Neural cell (in vitro differentiated cells): ENCODE measurements around the gene RUNDC3A. TPM values are rescaled to one million over a fixed set of nuclear protein-coding genes. Genes with fewer than 3 reads are reported as not detected.

Source experiments
- H2AFZ ChIP-seq: fragments of 200-600, 300-800 bp; sonication (generic), shearing (Covaris generic); 2 replicates; pipeline ENCODE4 v1.6.0; 2014; ENCODE audit warnings: low read depth, mild to moderate bottlenecking, antibody characterized with exemption, low read length, moderate library complexity
- H3F3A ChIP-seq: fragments of 200-600 bp; shearing (Covaris generic); 2 replicates; pipeline ENCODE4 v1.6.1; 2016; ENCODE audit warnings: mild to moderate bottlenecking, moderate library complexity, mixed read lengths, antibody characterized with exemption, low read length; ENCODE audit not compliant: insufficient read depth, poor library complexity, severe bottlenecking
- H3K27ac ChIP-seq: fragments of 200-600, 300-800 bp; sonication (generic), shearing (Covaris generic); 2 replicates; pipeline ENCODE4 v1.5.1; 2014; ENCODE audit warnings: mild to moderate bottlenecking, low read length, moderate library complexity
- H3K27me3 ChIP-seq: fragments of 300-800, 200-600 bp; sonication (generic), shearing (Covaris generic); 2 replicates; pipeline ENCODE4 v1.6.0; 2014; ENCODE audit warnings: mild to moderate bottlenecking, low read depth, low read length, moderate library complexity; ENCODE audit not compliant: insufficient read depth
- H3K36me3 ChIP-seq: fragments of 300-800, 200-600 bp; sonication (generic), shearing (Covaris generic); 2 replicates; pipeline ENCODE4 v1.5.1; 2014; ENCODE audit warnings: mild to moderate bottlenecking, antibody characterized with exemption, low read length, moderate library complexity; ENCODE audit not compliant: insufficient read depth
- H3K4me2 ChIP-seq: fragments of 300-800, 200-600 bp; sonication (generic), shearing (Covaris generic); 2 replicates; pipeline ENCODE4 v1.6.0; 2014; ENCODE audit warnings: mild to moderate bottlenecking, low read length
- H3K4me3 ChIP-seq: fragments of 300-800, 200-600 bp; sonication (generic), shearing (Covaris generic); 2 replicates; pipeline ENCODE4 v1.5.1; 2014; ENCODE audit warnings: mild to moderate bottlenecking, low read length, moderate library complexity
- H3K79me2 ChIP-seq: fragments of 200-600 bp; shearing (Covaris generic); replicated peaks from 2 replicates; pipeline ENCODE4 v1.6.0; 2014; ENCODE audit warnings: mild to moderate bottlenecking, low read length, moderate library complexity; ENCODE audit not compliant: insufficient read depth
- H3K9ac ChIP-seq: fragments of 300-800, 200-600 bp; sonication (generic), shearing (Covaris generic); 2 replicates; pipeline ENCODE4 v1.6.1; 2016; ENCODE audit warnings: mild to moderate bottlenecking, low read length, mixed read lengths
- H3K9me2 ChIP-seq: fragments of 200-600 bp; shearing (Covaris generic); 2 replicates; pipeline ENCODE4 v1.6.1; 2016; ENCODE audit warnings: mild to moderate bottlenecking, low read length, mixed read lengths; ENCODE audit not compliant: insufficient read depth
- H3K9me3 ChIP-seq: fragments of 200-600, 300-800 bp; sonication (generic), shearing (Covaris generic); 2 replicates; pipeline ENCODE4 v1.6.1; 2016; ENCODE audit warnings: mild to moderate bottlenecking, mixed run types, low read length, moderate library complexity, mixed read lengths
- H4K20me1 ChIP-seq: fragments of 200-600 bp; shearing (Covaris generic); 2 replicates; pipeline ENCODE4 v1.6.1; 2016; ENCODE audit warnings: mild to moderate bottlenecking, mixed run types; ENCODE audit not compliant: insufficient read depth
- EP300 ChIP-seq: fragments of 450-650 bp; conservative IDR thresholded peaks from 2 replicates; pipeline ENCODE4 v1.6.1; 2014; ENCODE audit warnings: antibody characterized with exemption, mild to moderate bottlenecking, moderate library complexity; ENCODE audit not compliant: poor library complexity, severe bottlenecking
- EZH2 ChIP-seq: fragments of 200-600, 300-800 bp; shearing (Covaris generic), sonication (generic); IDR thresholded peaks from 2 replicates; pipeline ENCODE4 v1.6.1; 2014; ENCODE audit warnings: antibody characterized with exemption, low read length, borderline replicate concordance, mild to moderate bottlenecking; ENCODE audit not compliant: insufficient read depth, poor library complexity, severe bottlenecking
- MXI1 ChIP-seq: fragments of 450-650 bp; conservative IDR thresholded peaks from 2 replicates; pipeline ENCODE4 v1.6.1; 2014; ENCODE audit warnings: antibody characterized with exemption, mild to moderate bottlenecking; ENCODE audit not compliant: poor library complexity, severe bottlenecking
- POLR2AphosphoS5 ChIP-seq: IDR thresholded peaks from 2 replicates; pipeline ENCODE4 v1.6.1; 2012
- RAD21 ChIP-seq: fragments of 450-650 bp; conservative IDR thresholded peaks from 2 replicates; pipeline ENCODE4 v1.6.1; 2014; ENCODE audit warnings: antibody characterized with exemption, mild to moderate bottlenecking, moderate library complexity
- SMC3 ChIP-seq: fragments of 450-650 bp; conservative IDR thresholded peaks from 2 replicates; pipeline ENCODE4 v1.6.1; 2014; ENCODE audit warnings: antibody characterized with exemption, mild to moderate bottlenecking, moderate library complexity; ENCODE audit not compliant: poor library complexity
- TAF1 ChIP-seq: IDR thresholded peaks from 2 replicates; pipeline ENCODE4 v1.6.1; 2012; ENCODE audit warnings: low read depth
- polyA plus RNA-seq: library from polyadenylated mRNA; depleted of rRNA; stranded (reverse); fragments of >200 nt; gene quantifications from 2 replicates; pipeline ENCODE4 v1.2.3, GENCODE V29; 2014
- TF ChIP-seq, protein P1 (sequence below): fragments of 450-650 bp; IDR thresholded peaks from 2 replicates; pipeline ENCODE4 v1.5.1; 2014; ENCODE audit warnings: antibody characterized with exemption, mild to moderate bottlenecking, moderate library complexity; ENCODE audit not compliant: poor library complexity, severe bottlenecking
- TF ChIP-seq, protein P2 (sequence below): IDR thresholded peaks from 2 replicates; pipeline ENCODE4 v1.6.1; 2012; ENCODE audit warnings: borderline replicate concordance

The RUNDC3A gene
- polyA plus RNA-seq, 1 donor from 2014 or later, result 279 TPM

DNA sequence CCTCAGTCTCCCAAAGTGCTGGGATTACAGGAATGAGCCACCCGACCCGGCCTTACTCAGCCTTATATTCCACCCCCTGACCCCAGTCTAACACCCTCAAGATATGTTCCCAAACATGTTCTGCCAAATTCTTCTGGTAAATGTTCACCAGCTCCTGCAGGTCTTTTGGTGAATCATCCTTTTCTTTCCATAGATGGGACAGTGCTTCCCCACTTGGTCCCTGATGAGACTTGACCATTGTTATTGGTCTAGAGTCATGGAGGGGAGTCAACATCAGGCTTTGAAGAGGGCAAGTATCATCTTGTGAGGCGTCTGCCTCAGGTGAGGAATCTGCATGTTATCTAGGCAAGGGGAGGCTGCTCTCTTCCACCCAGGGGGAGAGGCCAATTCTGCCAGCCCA lies 10.4 kb upstream of the RUNDC3A start:
- TF ChIP-seq SMC3 (no peak), TAF1 (no peak), MXI1 (no peak), EZH2 (no peak), POLR2AphosphoS5 (no peak), RAD21 (no peak), EP300 (no peak)
- TF ChIP-seq, protein P1, sequence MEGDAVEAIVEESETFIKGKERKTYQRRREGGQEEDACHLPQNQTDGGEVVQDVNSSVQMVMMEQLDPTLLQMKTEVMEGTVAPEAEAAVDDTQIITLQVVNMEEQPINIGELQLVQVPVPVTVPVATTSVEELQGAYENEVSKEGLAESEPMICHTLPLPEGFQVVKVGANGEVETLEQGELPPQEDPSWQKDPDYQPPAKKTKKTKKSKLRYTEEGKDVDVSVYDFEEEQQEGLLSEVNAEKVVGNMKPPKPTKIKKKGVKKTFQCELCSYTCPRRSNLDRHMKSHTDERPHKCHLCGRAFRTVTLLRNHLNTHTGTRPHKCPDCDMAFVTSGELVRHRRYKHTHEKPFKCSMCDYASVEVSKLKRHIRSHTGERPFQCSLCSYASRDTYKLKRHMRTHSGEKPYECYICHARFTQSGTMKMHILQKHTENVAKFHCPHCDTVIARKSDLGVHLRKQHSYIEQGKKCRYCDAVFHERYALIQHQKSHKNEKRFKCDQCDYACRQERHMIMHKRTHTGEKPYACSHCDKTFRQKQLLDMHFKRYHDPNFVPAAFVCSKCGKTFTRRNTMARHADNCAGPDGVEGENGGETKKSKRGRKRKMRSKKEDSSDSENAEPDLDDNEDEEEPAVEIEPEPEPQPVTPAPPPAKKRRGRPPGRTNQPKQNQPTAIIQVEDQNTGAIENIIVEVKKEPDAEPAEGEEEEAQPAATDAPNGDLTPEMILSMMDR, result no peak
- TF ChIP-seq, protein P2, sequence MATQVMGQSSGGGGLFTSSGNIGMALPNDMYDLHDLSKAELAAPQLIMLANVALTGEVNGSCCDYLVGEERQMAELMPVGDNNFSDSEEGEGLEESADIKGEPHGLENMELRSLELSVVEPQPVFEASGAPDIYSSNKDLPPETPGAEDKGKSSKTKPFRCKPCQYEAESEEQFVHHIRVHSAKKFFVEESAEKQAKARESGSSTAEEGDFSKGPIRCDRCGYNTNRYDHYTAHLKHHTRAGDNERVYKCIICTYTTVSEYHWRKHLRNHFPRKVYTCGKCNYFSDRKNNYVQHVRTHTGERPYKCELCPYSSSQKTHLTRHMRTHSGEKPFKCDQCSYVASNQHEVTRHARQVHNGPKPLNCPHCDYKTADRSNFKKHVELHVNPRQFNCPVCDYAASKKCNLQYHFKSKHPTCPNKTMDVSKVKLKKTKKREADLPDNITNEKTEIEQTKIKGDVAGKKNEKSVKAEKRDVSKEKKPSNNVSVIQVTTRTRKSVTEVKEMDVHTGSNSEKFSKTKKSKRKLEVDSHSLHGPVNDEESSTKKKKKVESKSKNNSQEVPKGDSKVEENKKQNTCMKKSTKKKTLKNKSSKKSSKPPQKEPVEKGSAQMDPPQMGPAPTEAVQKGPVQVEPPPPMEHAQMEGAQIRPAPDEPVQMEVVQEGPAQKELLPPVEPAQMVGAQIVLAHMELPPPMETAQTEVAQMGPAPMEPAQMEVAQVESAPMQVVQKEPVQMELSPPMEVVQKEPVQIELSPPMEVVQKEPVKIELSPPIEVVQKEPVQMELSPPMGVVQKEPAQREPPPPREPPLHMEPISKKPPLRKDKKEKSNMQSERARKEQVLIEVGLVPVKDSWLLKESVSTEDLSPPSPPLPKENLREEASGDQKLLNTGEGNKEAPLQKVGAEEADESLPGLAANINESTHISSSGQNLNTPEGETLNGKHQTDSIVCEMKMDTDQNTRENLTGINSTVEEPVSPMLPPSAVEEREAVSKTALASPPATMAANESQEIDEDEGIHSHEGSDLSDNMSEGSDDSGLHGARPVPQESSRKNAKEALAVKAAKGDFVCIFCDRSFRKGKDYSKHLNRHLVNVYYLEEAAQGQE, result no peak
- no peaks in the 10 kb centered on the region for H3K36me3 ChIP-seq
- no peak overlapping the region for H3K27ac ChIP-seq
- H3K9ac ChIP-seq, result no peak overlapping the region
- H3F3A ChIP-seq, result no peaks in the 10 kb centered on the region
- no peak overlapping the region for H2AFZ ChIP-seq
- H3K4me2 ChIP-seq, result no peak overlapping the region
- no peaks in the 10 kb centered on the region for H3K9me3 ChIP-seq
- no peaks in the 10 kb centered on the region for H3K27me3 ChIP-seq
- no peaks in the 10 kb centered on the region for H4K20me1 ChIP-seq
- H3K9me2 ChIP-seq, result no peaks in the 10 kb centered on the region
- no peak overlapping the region for H3K4me3 ChIP-seq
- no peaks in the 10 kb centered on the region for H3K79me2 ChIP-seq

DNA sequence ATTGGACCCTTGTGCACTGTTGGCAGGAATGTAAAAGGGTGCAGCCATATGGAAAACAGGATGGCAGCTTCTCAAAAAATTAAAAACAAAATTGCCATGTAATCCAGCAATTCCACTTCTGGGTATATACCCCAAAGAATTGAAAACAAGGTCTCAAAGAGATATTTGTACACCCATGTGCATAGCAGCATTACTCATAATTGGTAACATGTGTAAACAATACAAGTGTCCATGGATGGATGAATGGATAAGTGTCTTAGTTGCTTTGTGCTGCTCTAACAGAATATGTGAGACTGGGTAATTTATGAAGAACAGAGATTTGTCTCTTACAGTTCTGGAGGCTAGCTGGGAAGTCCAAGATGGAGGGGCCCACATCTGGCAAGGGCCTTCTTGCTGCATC lies 3.8 kb upstream of the RUNDC3A start:
- no peaks in the 10 kb centered on the region for H3K9me3 ChIP-seq
- no peaks in the 10 kb centered on the region for H3K27me3 ChIP-seq
- H3F3A ChIP-seq, result no peaks in the 10 kb centered on the region
- H3K27ac ChIP-seq, result no peak overlapping the region
- no peak overlapping the region for H2AFZ ChIP-seq
- H4K20me1 ChIP-seq, result no peaks in the 10 kb centered on the region
- H3K36me3 ChIP-seq, result no peaks in the 10 kb centered on the region
- H3K4me2 ChIP-seq, result no peak overlapping the region
- H3K9ac ChIP-seq, result no peak overlapping the region
- TF ChIP-seq, protein P2, result no peak
- no peak for TF ChIP-seq MXI1
- TF ChIP-seq, protein P1, result no peak
- TF ChIP-seq EZH2, result no peak
- TF ChIP-seq SMC3, result no peak
- TF ChIP-seq TAF1, result no peak
- no peak for TF ChIP-seq POLR2AphosphoS5
- TF ChIP-seq RAD21, result no peak
- no peak for TF ChIP-seq EP300
- peaks cover 11% of the 10 kb centered on the region for H3K79me2 ChIP-seq
- no peaks in the 10 kb centered on the region for H3K9me2 ChIP-seq
- H3K4me3 ChIP-seq, result no peak overlapping the region
